GM11168 (cell line): ENCODE results near the gene KRT15.

Experiments used
- in situ Hi-C: fragments of 300-500 bp; cut with MboI; formaldehyde crosslinking; loops from one replicate; pipeline ENCODE4 v1.12.0; 2022; ENCODE audit warnings: low sequenced_read_pairs; ENCODE audit not compliant: unreplicated experiment

Gene KRT15

GRCh38 chr17:41484920-41485904, 33.5 kb downstream of the KRT15 start:
- in situ Hi-C loops = no loop called here

- in situ Hi-C loops = no loop called here
Measured at GRCh38 chr17:41483991-41484826, 34.5 kb downstream of the KRT15 start.

GRCh38 chr17:41483531-41483930, 35.2 kb downstream of the KRT15 start:
- in situ Hi-C loops = no loop called here

GRCh38 chr17:41481036-41481435, 37.7 kb downstream of the KRT15 start, which contains the start of gene KRT35:
KRT35 (minus strand) TSS chr17:41481151; CDS start chr17:41481097, 54 bp downstream.
- in situ Hi-C loops = no loop called here

GRCh38 chr17:41480581-41480980, 38.1 kb downstream of the KRT15 start:
- in situ Hi-C loops = no loop called here

GRCh38 chr17:41480136-41480535, 38.6 kb downstream of the KRT15 start:
- in situ Hi-C loops = no loop called here

- in situ Hi-C loops = no loop called here
Measured at GRCh38 chr17:41478237-41478636, 40.5 kb downstream of the KRT15 start.

GRCh38 chr17:41476866-41477815, 41.5 kb downstream of the KRT15 start:
- in situ Hi-C loops = no loop called here

GRCh38 chr17:41475421-41475820, 43.3 kb downstream of the KRT15 start:
- in situ Hi-C loops = no loop called here

- in situ Hi-C loops = no loop called here
Measured at GRCh38 chr17:41474863-41475262, 43.8 kb downstream of the KRT15 start.

GRCh38 chr17:41468346-41468745, 50.3 kb downstream of the KRT15 start:
- in situ Hi-C loops = no loop called here

GRCh38 chr17:41467561-41467960, 51.1 kb downstream of the KRT15 start:
- in situ Hi-C loops = no loop called here

GRCh38 chr17:41466988-41467387, 51.7 kb downstream of the KRT15 start, which contains the start of gene KRT32:
KRT32 (minus strand) TSS chr17:41467386; CDS start chr17:41467325, 61 bp downstream.
- in situ Hi-C loops = no loop called here

GRCh38 chr17:41464682-41465081, 54.0 kb downstream of the KRT15 start:
- in situ Hi-C loops = no loop called here

- in situ Hi-C loops = no loop called here
Measured at GRCh38 chr17:41464173-41464572, 54.5 kb downstream of the KRT15 start.

GRCh38 chr17:41463746-41464145, 54.9 kb downstream of the KRT15 start:
- in situ Hi-C loops = no loop called here
